H9 (cell line): ENCODE measurements around the gene SLC6A3. TPM values are rescaled to one million over a fixed set of nuclear protein-coding genes. Genes with fewer than 3 reads are reported as not detected.

Source experiments
- DNase-seq: peaks from one replicate; pipeline ENCODE4 v3.0.0-alpha.2; 2017
- H2AFZ ChIP-seq: one replicate; pipeline ENCODE4 v1.6.1; 2013; ENCODE audit warnings: mild to moderate bottlenecking, low read length, control low read depth, moderate library complexity
- H2AK5ac ChIP-seq: 2 replicates; pipeline ENCODE4 v1.6.1; 2013; ENCODE audit warnings: low read length, control low read depth, mixed read lengths; ENCODE audit not compliant: insufficient read length
- H2BK120ac ChIP-seq: one replicate; pipeline ENCODE4 v1.6.1; 2013; ENCODE audit warnings: low read depth, mild to moderate bottlenecking, low read length, control low read depth, inconsistent platforms; ENCODE audit not compliant: poor library complexity, severe bottlenecking
- H2BK12ac ChIP-seq: 2 replicates; pipeline ENCODE4 v1.6.1; 2013; ENCODE audit warnings: low read length, control low read depth, mixed read lengths, low read depth; ENCODE audit not compliant: insufficient read length
- H2BK15ac ChIP-seq: 2 replicates; pipeline ENCODE4 v1.6.1; 2013; ENCODE audit warnings: low read depth, low read length, control low read depth
- H2BK20ac ChIP-seq: one replicate; pipeline ENCODE4 v1.6.1; 2013; ENCODE audit warnings: low read depth, mild to moderate bottlenecking, low read length, control low read depth, inconsistent platforms; ENCODE audit not compliant: poor library complexity, severe bottlenecking
- H2BK5ac ChIP-seq: 2 replicates; pipeline ENCODE4 v1.6.1; 2013; ENCODE audit warnings: low read length, control low read depth, mixed read lengths; ENCODE audit not compliant: insufficient read length
- H3K14ac ChIP-seq: 2 replicates; pipeline ENCODE4 v1.6.1; 2013; ENCODE audit warnings: low read length, control low read depth; ENCODE audit not compliant: insufficient read depth
- H3K18ac ChIP-seq: 2 replicates; pipeline ENCODE4 v1.6.1; 2013; ENCODE audit warnings: low read depth, mild to moderate bottlenecking, mixed read lengths, low read length, control low read depth; ENCODE audit not compliant: insufficient read length
- H3K23ac ChIP-seq: 2 replicates; pipeline ENCODE4 v1.6.1; 2013; ENCODE audit warnings: low read length, control low read depth, mixed read lengths, low read depth; ENCODE audit not compliant: insufficient read length
- H3K23me2 ChIP-seq: 2 replicates; pipeline ENCODE4 v1.6.1; 2013; ENCODE audit warnings: low read depth, mild to moderate bottlenecking, mixed read lengths, low read length, control low read depth; ENCODE audit not compliant: insufficient read length, poor library complexity, severe bottlenecking
- H3K27ac ChIP-seq: 2 replicates; pipeline ENCODE4 v1.5.1; 2013; ENCODE audit warnings: low read length, control low read depth, mixed read lengths, low read depth; ENCODE audit not compliant: insufficient read length
- H3K27me3 ChIP-seq: 2 replicates; pipeline ENCODE4 v1.6.1; 2013; ENCODE audit warnings: low read length, control low read depth, inconsistent platforms; ENCODE audit not compliant: insufficient read depth
- H3K4ac ChIP-seq: 2 replicates; pipeline ENCODE4 v1.6.1; 2013; ENCODE audit warnings: low read depth, mild to moderate bottlenecking, control low read depth, inconsistent platforms, low read length, moderate library complexity
- H3K4me1 ChIP-seq: 2 replicates; pipeline ENCODE4 v1.6.1; 2013; ENCODE audit warnings: low read length, control low read depth, inconsistent platforms; ENCODE audit not compliant: insufficient read depth
- H3K4me2 ChIP-seq: 2 replicates; pipeline ENCODE4 v1.6.1; 2013; ENCODE audit warnings: low read length, control low read depth, mixed read lengths; ENCODE audit not compliant: insufficient read length, insufficient read depth
- H3K56ac ChIP-seq: 2 replicates; pipeline ENCODE4 v1.6.1; 2013; ENCODE audit warnings: low read depth, mild to moderate bottlenecking, mixed read lengths, low read length, control low read depth; ENCODE audit not compliant: insufficient read length
- H3K79me1 ChIP-seq: 2 replicates; pipeline ENCODE4 v1.6.1; 2013; ENCODE audit warnings: low read depth, mild to moderate bottlenecking, moderate library complexity, low read length, control low read depth, inconsistent platforms; ENCODE audit not compliant: insufficient read depth, poor library complexity, severe bottlenecking
- H3K79me2 ChIP-seq: 2 replicates; pipeline ENCODE4 v1.6.1; 2013; ENCODE audit warnings: low read length, control low read depth, inconsistent platforms; ENCODE audit not compliant: insufficient read depth
- H3K9ac ChIP-seq: 2 replicates; pipeline ENCODE4 v1.6.1; 2013; ENCODE audit warnings: low read length, control low read depth, mixed read lengths; ENCODE audit not compliant: insufficient read length; ENCODE audit errors: extremely low read depth
- H3K9me3 ChIP-seq: one replicate; pipeline ENCODE4 v1.6.1; 2013; ENCODE audit warnings: low read depth, low read length, inconsistent platforms; ENCODE audit not compliant: control insufficient read depth
- H3T11ph ChIP-seq: one replicate; pipeline ENCODE4 v1.6.1; 2013; ENCODE audit warnings: mild to moderate bottlenecking, low read length, control low read depth, inconsistent platforms
- H4K20me1 ChIP-seq: one replicate; pipeline ENCODE4 v1.6.1; 2013; ENCODE audit not compliant: control insufficient read depth, insufficient read length, insufficient read depth
- H4K5ac ChIP-seq: 2 replicates; pipeline ENCODE4 v1.6.1; 2013; ENCODE audit warnings: low read depth, mild to moderate bottlenecking, mixed read lengths, low read length, control low read depth; ENCODE audit not compliant: insufficient read length
- H4K8ac ChIP-seq: replicated peaks from 2 replicates; pipeline ENCODE4 v1.6.1; 2013; ENCODE audit warnings: low read length, control low read depth, mixed read lengths, low read depth; ENCODE audit not compliant: insufficient read length
- H4K91ac ChIP-seq: 2 replicates; pipeline ENCODE4 v1.6.1; 2013; ENCODE audit warnings: low read depth, mild to moderate bottlenecking, moderate library complexity, mixed read lengths, low read length, control low read depth; ENCODE audit not compliant: insufficient read length
- H3K27ac Mint-ChIP-seq, 3 experiments: 2 replicates in 2 of 3; 3 replicates in 1 of 3; pipeline ENCODE4 v1.8.0; 2020 to 2021; ENCODE audit warnings: mixed read lengths in 3 of 3, mild to moderate bottlenecking in 1 of 3, moderate library complexity in 1 of 3
- H3K27me3 Mint-ChIP-seq: 2 replicates; pipeline ENCODE4 v1.8.0; 2021; ENCODE audit warnings: low read depth, mild to moderate bottlenecking, moderate library complexity, mixed read lengths
- H3K36me3 Mint-ChIP-seq, 3 experiments: 2 replicates in 2 of 3; 3 replicates in 1 of 3; pipeline ENCODE4 v1.8.0; 2020 to 2021; ENCODE audit warnings: low read depth in 3 of 3, mixed read lengths in 3 of 3; ENCODE audit not compliant: insufficient read depth in 1 of 3
- H3K4me1 Mint-ChIP-seq, 2 experiments: 2 replicates each; pipeline ENCODE4 v1.8.0; 2020; ENCODE audit warnings: mixed read lengths in 2 of 2
- H3K4me3 Mint-ChIP-seq, 2 experiments: 2 replicates in 1 of 2; 3 replicates in 1 of 2; pipeline ENCODE4 v1.8.0; 2020 to 2021; ENCODE audit warnings: mild to moderate bottlenecking in 2 of 2, mixed read lengths in 2 of 2, moderate library complexity in 1 of 2
- H3K9me3 Mint-ChIP-seq, 2 experiments: 2 replicates in 1 of 2; 3 replicates in 1 of 2; pipeline ENCODE4 v1.8.0; 2020; ENCODE audit warnings: mild to moderate bottlenecking in 2 of 2, mixed read lengths in 2 of 2, moderate library complexity in 1 of 2
- CTCF ChIP-seq: fragments of 200-600 bp; sonication (generic); conservative IDR thresholded peaks from 3 replicates; pipeline ENCODE4 v1.8.0; 2021; ENCODE audit warnings: antibody characterized with exemption, mild to moderate bottlenecking
- WGBS: extraction: QIAGEN DNeasy Blood & Tissue Kit; methylation state at CpG from one replicate; pipeline ENCODE4 v1.1.7; 2013; ENCODE audit warnings: missing lambda C conversion rate, low lambda C conversion rate, mixed read lengths; ENCODE audit not compliant: insufficient read length; ENCODE audit errors: extremely low coverage; 5-methylcytosine and 5-hydroxymethylcytosine counted together
- total RNA-seq: library from RNA; stranded (reverse); gene quantifications from 2 replicates; pipeline ENCODE4 v1.2.1, GENCODE V29; 2021

The SLC6A3 gene
- total RNA-seq, 1 experiment from 2014 or later = 0.61 TPM

- Histone ChIP-seq H3K4me2 (no peak overlapping the region), H2BK15ac (no peak overlapping the region), H2BK20ac (no peak overlapping the region), H4K8ac (no peak overlapping the region), H2AK5ac (no peak overlapping the region), H3K4me1 (peaks cover 3% of the 10 kb centered on the region; the same call in 1 of the 2 replicates), H3K18ac (no peak overlapping the region), H3K9ac (no peak overlapping the region), H2BK5ac (no peak overlapping the region), H4K91ac (no peak overlapping the region), H3K23me2 (peaks cover 4% of the 10 kb centered on the region), H3K14ac (no peak overlapping the region; the same call in 1 of the 2 replicates), H3K27me3 (no peaks in the 10 kb centered on the region), H3K56ac (no peak overlapping the region), H3T11ph (no peak overlapping the region), H3K79me2 (no peaks in the 10 kb centered on the region), H3K27ac (no peak overlapping the region), H3K79me1 (no peaks in the 10 kb centered on the region), H2AFZ (no peak overlapping the region), H2BK120ac (no peak overlapping the region), H4K20me1 (no peaks in the 10 kb centered on the region), H2BK12ac (no peak overlapping the region), H3K23ac (no peak overlapping the region), H3K9me3 (no peaks in the 10 kb centered on the region), H3K4ac (no peak overlapping the region), H4K5ac (no peak overlapping the region)
- Mint-ChIP-seq H3K4me1 (peaks cover 17 to 27% of the 10 kb centered on the region in 2 experiments), H3K9me3 (no peaks in the 10 kb centered on the region; a peak in 2 of 5 replicates), H3K27ac (peak overlapping the region in 1 of 3 experiments; percentile 92; a peak in 2 of 7 replicates), H3K36me3 (no peaks in the 10 kb centered on the region; a peak in 1 of 7 replicates), H3K4me3 (no peak overlapping the region), H3K27me3 (peaks cover 5% of the 10 kb centered on the region)
- DNase-seq = no peak
- no peak for TF ChIP-seq CTCF
- WGBS = no CpG with 5 or more reads among the region's 13 CpGs
These were observed 32.0 kb downstream of the SLC6A3 start for GRCh38 chr5:1413211-1413610.
